B cell (primary cell): Measurements from ENCODE around the gene CUBN. TPM values are rescaled to one million over a fixed set of nuclear protein-coding genes. Genes with fewer than 3 reads are reported as not detected.

ENCODE experiments used
- ATAC-seq: fragments of 200-7000 bp; cut with Tn5 transposase; one replicate; pipeline ENCODE4 v1.10.0; 2021; ENCODE audit warnings: low read depth, mild to moderate bottlenecking, moderate number of reproducible peaks, moderate library complexity
- CTCF ChIA-PET: fragments of 350-600 bp; sonication (Branson Sonifier 250); formaldehyde crosslinking; loops from one replicate; lab custom pipeline; 2021; ENCODE audit warnings: antibody characterized with exemption, inconsistent platforms; lab: Charles Lee
- POLR2A ChIA-PET: fragments of 350-600 bp; sonication (Branson Sonifier 250); formaldehyde crosslinking; loops from one replicate; lab custom pipeline; 2021; ENCODE audit warnings: antibody characterized with exemption; lab: Charles Lee
- DNase-seq: peaks from one replicate; pipeline ENCODE4 v3.0.0; 2013
- H2AFZ ChIP-seq: 2 replicates; pipeline ENCODE4 v1.6.1; 2012; ENCODE audit warnings: mild to moderate bottlenecking, low read depth, low read length; ENCODE audit not compliant: insufficient read depth, poor library complexity, severe bottlenecking
- H3K27ac ChIP-seq, 2 donors: 1 replicate in 1 of 2; 2 replicates in 1 of 2; pipeline ENCODE4 v1.5.1; 2012 to 2013; ENCODE audit warnings: low read length in 2 of 2, mild to moderate bottlenecking in 2 of 2, moderate library complexity in 1 of 2
- H3K27me3 ChIP-seq, 4 experiments: fragments of 200-600 bp in 1 of 4; sonication (generic) in 1 of 4; replicated peaks in 1 of 4; 1 replicate in 2 of 4; 2 replicates in 2 of 4; pipeline versions ENCODE4 v1.6.1 to v1.7.0; 2013 to 2016; ENCODE audit warnings: low read length in 3 of 4, mild to moderate bottlenecking in 2 of 4, mixed read lengths in 1 of 4, moderate library complexity in 1 of 4; ENCODE audit not compliant: insufficient read depth in 4 of 4, control insufficient read depth in 3 of 4; ENCODE audit errors: control extremely low read depth in 1 of 4
- H3K36me3 ChIP-seq, 2 experiments: replicated peaks in 1 of 2; 1 replicate in 1 of 2; 2 replicates in 1 of 2; pipeline versions ENCODE4 v1.6.1 to v1.7.1; 2013; ENCODE audit warnings: low read length in 1 of 2; ENCODE audit not compliant: insufficient read depth in 2 of 2, control insufficient read depth in 1 of 2; ENCODE audit errors: control extremely low read depth in 1 of 2, extremely low read depth in 1 of 2
- H3K4me1 ChIP-seq, 2 donors: fragments of 200-600 bp in 1 of 2; sonication (generic) in 1 of 2; 1 replicate in 1 of 2; 2 replicates in 1 of 2; pipeline versions ENCODE4 v1.5.1 to v1.6.1; 2013 to 2017; ENCODE audit warnings: low read length in 2 of 2; ENCODE audit not compliant: control insufficient read depth in 2 of 2, insufficient read depth in 2 of 2
- H3K4me2 ChIP-seq: replicated peaks from 2 replicates; pipeline ENCODE3; 2012; ENCODE audit warnings: mild to moderate bottlenecking, low read depth, low read length; ENCODE audit not compliant: poor library complexity, severe bottlenecking
- H3K4me3 ChIP-seq, 5 experiments: fragments of 200-600 bp in 1 of 5; sonication (generic) in 1 of 5; 1 replicate in 3 of 5; 2 replicates in 2 of 5; pipeline versions ENCODE4 v1.5.1 to v1.7.0; 2011 to 2016; ENCODE audit warnings: low read length in 4 of 5, mild to moderate bottlenecking in 4 of 5, low read depth in 2 of 5, control low read depth in 1 of 5, moderate library complexity in 1 of 5; ENCODE audit not compliant: insufficient read depth in 1 of 5; ENCODE audit errors: control extremely low read depth in 1 of 5, extremely low read depth in 1 of 5
- H3K79me2 ChIP-seq: fragments of 200-600 bp; sonication (generic); one replicate; pipeline ENCODE4 v1.6.0; 2016; ENCODE audit warnings: low read length; ENCODE audit not compliant: control insufficient read depth, insufficient read depth
- H3K9ac ChIP-seq: fragments of 200-600 bp; sonication (generic); 2 replicates; pipeline ENCODE4 v1.6.1; 2017; ENCODE audit warnings: mild to moderate bottlenecking, low read length, moderate library complexity
- H3K9me3 ChIP-seq, 3 donors: one replicate each; pipeline versions ENCODE4 v1.6.1 to v1.7.1; 2013; ENCODE audit warnings: low read length in 2 of 3; ENCODE audit not compliant: control insufficient read depth in 2 of 3, insufficient read depth in 1 of 3; ENCODE audit errors: control extremely low read depth in 1 of 3
- H4K20me1 ChIP-seq: 2 replicates; pipeline ENCODE4 v1.6.0; 2012; ENCODE audit warnings: mild to moderate bottlenecking, low read length; ENCODE audit not compliant: insufficient read depth, control insufficient read depth, poor library complexity, severe bottlenecking
- H3K27ac Mint-ChIP-seq: one replicate; pipeline ENCODE4 v1.8.0; 2021; ENCODE audit warnings: mixed read lengths
- H3K27me3 Mint-ChIP-seq: one replicate; pipeline ENCODE4 v1.8.0; 2021; ENCODE audit warnings: mixed read lengths
- H3K4me1 Mint-ChIP-seq: one replicate; pipeline ENCODE4 v1.8.0; 2021; ENCODE audit warnings: mixed read lengths
- H3K4me3 Mint-ChIP-seq: one replicate; pipeline ENCODE4 v1.8.0; 2021; ENCODE audit warnings: mixed read lengths
- H3K9me3 Mint-ChIP-seq: one replicate; pipeline ENCODE4 v1.8.0; 2022; ENCODE audit warnings: mixed read lengths; ENCODE audit not compliant: insufficient read depth
- CTCF ChIP-seq: fragments of 200-600 bp; IDR thresholded peaks from one replicate; pipeline ENCODE4 v1.8.0; 2022; ENCODE audit warnings: antibody characterized with exemption, mild to moderate bottlenecking
- EZH2 ChIP-seq: IDR thresholded peaks from 2 replicates; pipeline ENCODE4 v1.6.1; 2012; ENCODE audit warnings: borderline replicate concordance, low read depth, mild to moderate bottlenecking, moderate library complexity, low read length; ENCODE audit not compliant: insufficient read depth, poor library complexity, severe bottlenecking
- WGBS: methylation state at CpG from one replicate; pipeline ENCODE4 v1.1.5; 2013; ENCODE audit warnings: missing lambda C conversion rate; ENCODE audit not compliant: insufficient coverage; 5-methylcytosine and 5-hydroxymethylcytosine counted together
- intact Hi-C: fragments of 100-400 bp; cut with micrococcal nuclease; formaldehyde crosslinking; loops from one replicate; pipeline ENCODE4 v1.10.0; 2022
- polyA plus RNA-seq: library from polyadenylated mRNA; depleted of rRNA; stranded (reverse); fragments of >200 nt; gene quantifications from 2 replicates; pipeline ENCODE4 v1.2.3, GENCODE V29; 2012
- total RNA-seq, 2 donors: library from RNA; stranded (reverse); fragments of 120-200 nt in 1 of 2; gene quantifications; 1 replicate in 1 of 2; 2 replicates in 1 of 2; pipeline versions ENCODE4 v1.2.3 to v1.2.4, GENCODE V29; 2013 to 2022

CUBN gene
- total and polyA plus RNA-seq, 2 donors (not counting 1 experiment from before 2014, with no cell fraction given) = 4.2 to 5.7 TPM

DNA sequence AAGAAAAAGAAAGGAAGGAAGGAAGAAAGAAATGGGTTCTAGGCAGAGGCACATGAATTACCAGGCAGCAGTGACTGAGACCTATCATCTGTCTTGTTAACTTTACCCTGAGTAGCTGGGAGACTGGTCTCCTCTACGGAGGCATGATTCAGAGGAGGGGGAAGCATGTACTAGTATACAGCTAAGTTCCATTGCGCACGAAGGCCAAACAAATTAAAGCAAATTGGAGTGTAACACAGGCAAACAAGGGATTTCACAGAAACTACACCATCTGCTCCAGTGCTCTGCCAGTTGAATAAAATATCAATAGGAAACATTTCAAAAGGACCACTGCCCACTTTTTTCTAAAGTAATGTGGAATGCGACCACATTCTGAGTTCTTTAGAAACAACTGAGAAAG is 246.5 kb downstream of the CUBN start:
- Histone ChIP-seq H4K20me1 (no peaks in the 10 kb centered on the region), H3K4me1 (no peaks in the 10 kb centered on the region), H3K79me2 (no peaks in the 10 kb centered on the region), H3K4me2 (no peak overlapping the region), H3K9ac (no peak overlapping the region), H3K9me3 (no peaks in the 10 kb centered on the region), H2AFZ (no peak overlapping the region), H3K27me3 (no peaks in the 10 kb centered on the region), H3K27ac (no peak overlapping the region), H3K36me3 (no peaks in the 10 kb centered on the region), H3K4me3 (no peak overlapping the region)
- CTCF ChIA-PET = interaction anchor here (0.6 kb wide), 1 partner anchor 22 kb away, joined by 3 read pairs; no protein-coding TSS in a partner anchor
- H3K27me3 Mint-ChIP-seq = peaks cover 6% of the 10 kb centered on the region
- ATAC-seq (no peak), DNase-seq (no peak)
- intact Hi-C loops = no loop called here
- no peak overlapping the region for H3K27ac Mint-ChIP-seq
- H3K9me3 Mint-ChIP-seq = no peaks in the 10 kb centered on the region
- POLR2A ChIA-PET = no interaction called here
- TF ChIP-seq CTCF = no peak
- no peak for TF ChIP-seq EZH2
- WGBS = 100% methylated on average over 3 of the region's 4 CpGs
- H3K4me1 Mint-ChIP-seq = no peaks in the 10 kb centered on the region
- no peak overlapping the region for H3K4me3 Mint-ChIP-seq

- Mint-ChIP-seq H3K9me3 (no peaks in the 10 kb centered on the region), H3K4me1 (no peaks in the 10 kb centered on the region), H3K4me3 (no peak overlapping the region), H3K27me3 (peaks cover 6% of the 10 kb centered on the region), H3K27ac (no peak overlapping the region)
- Histone ChIP-seq H3K4me2 (no peak overlapping the region), H3K79me2 (no peaks in the 10 kb centered on the region), H3K36me3 (no peaks in the 10 kb centered on the region), H4K20me1 (no peaks in the 10 kb centered on the region), H3K4me1 (no peaks in the 10 kb centered on the region), H3K27me3 (peaks cover 0 to 6% (median 0%) of the 10 kb centered on the region in 4 experiments), H3K9me3 (peaks cover 0 to 4% (median 0%) of the 10 kb centered on the region in 3 donors), H3K4me3 (no peak overlapping the region), H3K27ac (no peak overlapping the region), H3K9ac (no peak overlapping the region), H2AFZ (no peak overlapping the region)
- ChIA-PET POLR2A (no interaction called here), CTCF (interaction anchor here (1.0 kb wide), 1 partner anchor 28 kb away, joined by 3 read pairs; no protein-coding TSS in a partner anchor)
- ATAC-seq (no peak), DNase-seq (no peak)
- no peak for TF ChIP-seq CTCF
- TF ChIP-seq EZH2 = no peak
- WGBS = 90% methylated on average over 2 of the region's 3 CpGs
- intact Hi-C loops = no loop called here
These were observed 259.3 kb downstream of the CUBN start for GRCh38 chr10:16870331-16870730.
